H1 (cell line): ENCODE results near the gene ELFN1. TPM values are rescaled to one million over a fixed set of nuclear protein-coding genes. Genes with fewer than 3 reads are reported as not detected.

Experiments used
- CTCF ChIA-PET: fragments of 300-600 bp; sonication (Branson Sonifier 250); formaldehyde crosslinking; loops from one replicate; lab custom pipeline; 2021; ENCODE audit not compliant: partially characterized antibody; lab: Charles Lee
- POLR2A ChIA-PET: fragments of 300-600 bp; sonication (Branson Sonifier 250); formaldehyde crosslinking; loops from one replicate; lab custom pipeline; 2021; ENCODE audit warnings: inconsistent platforms; ENCODE audit not compliant: partially characterized antibody; lab: Charles Lee
- DNase-seq, 2 experiments: peaks; one replicate each; pipeline versions ENCODE4 v3.0.0 to v3.0.0-alpha.2; 2010 to 2022; ENCODE audit warnings: low spot score in 2 of 2, low read depth in 1 of 2, mixed read lengths in 1 of 2
- FAIRE-seq: peaks from 2 replicates; lab custom pipeline; 2011; peaks lifted over from hg19 to GRCh38; lab: Jason Lieb, UNC
- H2AFZ ChIP-seq: 2 replicates; pipeline ENCODE4 v1.8.1; 2012; ENCODE audit warnings: low read length, inconsistent platforms
- H2AK5ac ChIP-seq: 2 replicates; pipeline ENCODE4 v1.6.1; 2013; ENCODE audit warnings: low read depth, low read length
- H2BK120ac ChIP-seq: replicated peaks from 2 replicates; pipeline ENCODE3; 2013; ENCODE audit warnings: low read depth, low read length, inconsistent platforms
- H2BK12ac ChIP-seq: 2 replicates; pipeline ENCODE4 v1.6.1; 2013; ENCODE audit warnings: low read depth, low read length
- H2BK15ac ChIP-seq: 2 replicates; pipeline ENCODE4 v1.6.1; 2013; ENCODE audit warnings: low read length
- H2BK20ac ChIP-seq: 2 replicates; pipeline ENCODE4 v1.6.1; 2013; ENCODE audit warnings: low read length
- H2BK5ac ChIP-seq: 2 replicates; pipeline ENCODE4 v1.6.1; 2013; ENCODE audit warnings: low read depth, low read length
- H3K14ac ChIP-seq: 2 replicates; pipeline ENCODE4 v1.6.1; 2013; ENCODE audit warnings: inconsistent platforms; ENCODE audit not compliant: insufficient read length
- H3K18ac ChIP-seq: 2 replicates; pipeline ENCODE4 v1.6.1; 2013; ENCODE audit warnings: low read length; ENCODE audit errors: extremely low read depth
- H3K23ac ChIP-seq: 2 replicates; pipeline ENCODE4 v1.6.1; 2013; ENCODE audit warnings: inconsistent platforms; ENCODE audit not compliant: insufficient read length
- H3K23me2 ChIP-seq: 2 replicates; pipeline ENCODE4 v1.6.1; 2013; ENCODE audit warnings: low read depth, low read length
- H3K27ac ChIP-seq: 2 replicates; pipeline ENCODE4 v1.6.1; 2011; ENCODE audit warnings: low read depth, low read length, inconsistent platforms
- H3K27me3 ChIP-seq, 4 experiments: replicated peaks in 1 of 4; 1 replicate in 1 of 4; 2 replicates in 3 of 4; pipeline versions ENCODE4 v1.6.1 to v1.8.1; 2011 to 2013; ENCODE audit warnings: low read length in 3 of 4, mild to moderate bottlenecking in 3 of 4, inconsistent platforms in 2 of 4, mixed read lengths in 2 of 4, moderate library complexity in 1 of 4; ENCODE audit not compliant: control insufficient read depth in 3 of 4, insufficient read depth in 3 of 4; ENCODE audit errors: extremely low read depth in 1 of 4
- H3K36me3 ChIP-seq, 4 experiments: 2 replicates each; pipeline versions ENCODE4 v1.6.1 to v1.8.1; 2011 to 2013; ENCODE audit warnings: mild to moderate bottlenecking in 4 of 4, low read length in 3 of 4, moderate library complexity in 2 of 4, control low read depth in 1 of 4, inconsistent platforms in 1 of 4; ENCODE audit not compliant: insufficient read depth in 4 of 4, control insufficient read depth in 2 of 4
- H3K4ac ChIP-seq: replicated peaks from 2 replicates; pipeline ENCODE3; 2013; ENCODE audit warnings: low read length, low read depth, mixed read lengths, inconsistent platforms; ENCODE audit not compliant: insufficient read length
- H3K4me1 ChIP-seq, 4 experiments: replicated peaks in 1 of 4; 1 replicate in 1 of 4; 2 replicates in 3 of 4; pipeline versions ENCODE4 v1.6.1 to v1.8.1; 2011 to 2013; ENCODE audit warnings: low read length in 3 of 4, inconsistent platforms in 2 of 4, mixed read lengths in 1 of 4; ENCODE audit not compliant: insufficient read depth in 4 of 4, control insufficient read depth in 3 of 4
- H3K4me2 ChIP-seq, 2 experiments: 2 replicates each; pipeline versions ENCODE4 v1.6.1 to v1.8.1; 2011 to 2013; ENCODE audit warnings: low read depth in 2 of 2, low read length in 2 of 2, control low read depth in 1 of 2, inconsistent platforms in 1 of 2, mild to moderate bottlenecking in 1 of 2; ENCODE audit not compliant: insufficient read depth in 1 of 2
- H3K4me3 ChIP-seq, 4 experiments: fragments of 200-600, 300-600 bp in 1 of 4; sonication (generic), shearing (Covaris generic), sonication (Bioruptor Twin) in 1 of 4; 2 replicates each; pipeline versions ENCODE4 v1.5.1 to v1.8.1; 2011 to 2016; ENCODE audit warnings: low read length in 4 of 4, low read depth in 3 of 4, control low read depth in 2 of 4, inconsistent platforms in 2 of 4, mild to moderate bottlenecking in 2 of 4, mixed read lengths in 1 of 4, moderate library complexity in 1 of 4; ENCODE audit not compliant: insufficient read depth in 2 of 4; ENCODE audit errors: extremely low read depth in 1 of 4
- H3K56ac ChIP-seq: replicated peaks from 2 replicates; pipeline ENCODE3; 2013; ENCODE audit warnings: low read depth, mild to moderate bottlenecking, mixed read lengths, low read length, inconsistent platforms; ENCODE audit not compliant: insufficient read length
- H3K79me1 ChIP-seq: 2 replicates; pipeline ENCODE4 v1.6.1; 2013; ENCODE audit warnings: low read depth, low read length, control low read depth
- H3K79me2 ChIP-seq, 2 experiments: 2 replicates each; pipeline versions ENCODE4 v1.6.1 to v1.8.1; 2012 to 2013; ENCODE audit warnings: low read length in 2 of 2, mild to moderate bottlenecking in 2 of 2, inconsistent platforms in 1 of 2; ENCODE audit not compliant: insufficient read depth in 2 of 2, control insufficient read depth in 1 of 2
- H3K9ac ChIP-seq, 4 experiments: replicated peaks in 1 of 4; 1 replicate in 1 of 4; 2 replicates in 3 of 4; pipeline versions ENCODE4 v1.6.1 to v1.8.1; 2011 to 2013; ENCODE audit warnings: low read depth in 3 of 4, low read length in 3 of 4, control low read depth in 2 of 4, mild to moderate bottlenecking in 2 of 4, moderate library complexity in 2 of 4, inconsistent platforms in 1 of 4; ENCODE audit errors: extremely low read depth in 1 of 4
- H3K9me3 ChIP-seq, 2 experiments: 2 replicates each; pipeline versions ENCODE4 v1.6.1 to v1.8.1; 2012 to 2013; ENCODE audit warnings: mild to moderate bottlenecking in 2 of 2, moderate library complexity in 2 of 2, control low read depth in 1 of 2, inconsistent platforms in 1 of 2, low read depth in 1 of 2, low read length in 1 of 2, mixed read lengths in 1 of 2; ENCODE audit not compliant: insufficient read depth in 2 of 2
- H4K20me1 ChIP-seq, 2 experiments: replicated peaks in 1 of 2; 2 replicates each; pipeline versions ENCODE3 to v1.8.1; 2011 to 2013; ENCODE audit warnings: inconsistent platforms in 2 of 2, low read length in 2 of 2, mild to moderate bottlenecking in 1 of 2; ENCODE audit not compliant: insufficient read depth in 2 of 2, control insufficient read depth in 1 of 2
- H4K5ac ChIP-seq: 2 replicates; pipeline ENCODE4 v1.6.1; 2013; ENCODE audit warnings: low read length, low read depth, mixed read lengths, inconsistent platforms; ENCODE audit not compliant: insufficient read length
- H4K8ac ChIP-seq: 2 replicates; pipeline ENCODE4 v1.8.0; 2013; ENCODE audit warnings: mild to moderate bottlenecking, moderate library complexity, low read length, inconsistent platforms; ENCODE audit not compliant: insufficient read depth; ENCODE audit errors: extremely low read depth
- H4K91ac ChIP-seq: replicated peaks from 2 replicates; pipeline ENCODE3; 2013; ENCODE audit warnings: low read length, mixed read lengths, inconsistent platforms; ENCODE audit not compliant: insufficient read length
- ATF3 ChIP-seq: IDR thresholded peaks from 2 replicates; pipeline ENCODE4 v1.6.1; 2011; ENCODE audit warnings: low read depth, mild to moderate bottlenecking, low read length; ENCODE audit not compliant: insufficient read depth
- BCL11A ChIP-seq, 2 experiments: IDR thresholded peaks; one replicate each; pipeline ENCODE4 v1.6.1; 2011; ENCODE audit warnings: low read depth in 2 of 2, low read length in 2 of 2, mild to moderate bottlenecking in 2 of 2
- BRCA1 ChIP-seq: IDR thresholded peaks from 2 replicates; pipeline ENCODE4 v1.6.1; 2012; ENCODE audit warnings: low read depth, low read length, improper control_type of control experiment
- EP300 ChIP-seq, 2 experiments: IDR thresholded peaks; 1 replicate in 1 of 2; 2 replicates in 1 of 2; pipeline ENCODE4 v1.6.1; 2011 to 2012; ENCODE audit warnings: low read depth in 2 of 2, low read length in 2 of 2, mild to moderate bottlenecking in 2 of 2, borderline replicate concordance in 1 of 2, inconsistent platforms in 1 of 2, moderate library complexity in 1 of 2
- JUND ChIP-seq: IDR thresholded peaks from 2 replicates; pipeline ENCODE4 v1.6.1; 2011; ENCODE audit warnings: mild to moderate bottlenecking, improper control_type of control experiment, low read length
- KDM5A ChIP-seq: fragments of 200-600 bp; IDR thresholded peaks from 2 replicates; pipeline ENCODE4 v1.7.1; 2012; ENCODE audit warnings: mild to moderate bottlenecking, low read length, inconsistent platforms, mixed read lengths
- MAFK ChIP-seq: IDR thresholded peaks from 2 replicates; pipeline ENCODE4 v1.6.1; 2012; ENCODE audit warnings: low read depth, mild to moderate bottlenecking, improper control_type of control experiment, low read length
- POLR2AphosphoS5 ChIP-seq: IDR thresholded peaks from 2 replicates; pipeline ENCODE4 v1.6.1; 2011; ENCODE audit warnings: low read depth, low read length
- RBBP5 ChIP-seq: IDR thresholded peaks from 2 replicates; pipeline ENCODE4 v1.7.1; 2012; ENCODE audit warnings: low read depth, mild to moderate bottlenecking, inconsistent platforms, low read length, moderate library complexity, borderline replicate concordance
- SIN3A ChIP-seq, 2 experiments: IDR thresholded peaks in 1 of 2; conservative IDR thresholded peaks in 1 of 2; 2 replicates each; pipeline ENCODE4 v1.6.1; 2011 to 2012; ENCODE audit warnings: low read length in 2 of 2, improper control_type of control experiment in 1 of 2, low read depth in 1 of 2, mild to moderate bottlenecking in 1 of 2
- TBP ChIP-seq: IDR thresholded peaks from 2 replicates; pipeline ENCODE4 v1.6.1; 2011; ENCODE audit warnings: low read depth, low read length, improper control_type of control experiment
- TCF12 ChIP-seq: IDR thresholded peaks from 2 replicates; pipeline ENCODE4 v1.6.1; 2011; ENCODE audit warnings: low read depth, mild to moderate bottlenecking, low read length
- TEAD4 ChIP-seq: IDR thresholded peaks from 2 replicates; pipeline ENCODE4 v1.6.1; 2012; ENCODE audit warnings: low read depth, low read length, inconsistent platforms, mixed read lengths
- WGBS, 2 experiments: shearing (Covaris generic) in 1 of 2; methylation state at CpG; one replicate each; pipeline versions ENCODE4 v1.1.6 to v1.1.7; 2013 to 2015; ENCODE audit warnings: low lambda C conversion rate in 2 of 2, mixed read lengths in 2 of 2, inconsistent platforms in 1 of 2, low coverage in 1 of 2, missing lambda C conversion rate in 1 of 2; ENCODE audit not compliant: insufficient replicate concordance in 2 of 2, insufficient coverage in 1 of 2, insufficient read length in 1 of 2; ENCODE audit errors: extremely low coverage in 1 of 2, missing lambda C conversion rate in 1 of 2; 5-methylcytosine and 5-hydroxymethylcytosine counted together
- polyA plus RNA-seq, 7 experiments: library from polyadenylated mRNA; depleted of rRNA in 3 of 7; stranded (reverse) in 5 of 7; unstranded in 2 of 7; fragments of >200 nt in 5 of 7; fragments of 200-250 nt in 2 of 7; gene quantifications; 1 replicate in 5 of 7; 2 replicates in 1 of 7; 4 replicates in 1 of 7; pipeline versions ENCODE4 v1.2.1 to v1.2.3, GENCODE V29; 2011 to 2013; ENCODE audit warnings: missing spikeins in 2 of 7, mixed read lengths in 2 of 7
- total RNA-seq: library from RNA; stranded (reverse); fragmentation: NEBNext Ultra II Directional; extraction: Animal tissue kit (Norgen Biotek cat#: 25700); gene quantifications from 2 replicates; pipeline ENCODE4 v1.2.1, GENCODE V29; 2021

The ELFN1 gene
- total and polyA plus RNA-seq, 2 of the 8 experiments (the other 6 are each of a cell fraction or from before 2014, with no cell fraction given), result 2.0 to 4.5 TPM

- Histone ChIP-seq H2AK5ac (no peak overlapping the region), H3K4me2 (no peak overlapping the region), H3K23ac (no peak overlapping the region), H2BK5ac (no peak overlapping the region), H3K56ac (no peak overlapping the region), H3K36me3 (no peaks in the 10 kb centered on the region; a peak in 1 of 8 replicates), H3K79me2 (no peaks in the 10 kb centered on the region), H4K8ac (no peak overlapping the region), H3K18ac (no peak overlapping the region), H3K27ac (no peak overlapping the region), H3K27me3 (peaks cover 0 to 8% (median 7%) of the 10 kb centered on the region in 4 experiments; a peak in 4 of 7 replicates), H4K91ac (no peak overlapping the region), H3K23me2 (no peaks in the 10 kb centered on the region; the same call in 1 of the 2 replicates), H3K4ac (no peak overlapping the region), H3K4me1 (peaks cover 5 to 17% (median 11%) of the 10 kb centered on the region in 4 experiments), H3K9me3 (peaks cover 5 to 8% of the 10 kb centered on the region in 2 experiments), H2BK20ac (no peak overlapping the region), H3K9ac (no peak overlapping the region), H3K79me1 (no peaks in the 10 kb centered on the region), H4K20me1 (peaks cover 0 to 1% of the 10 kb centered on the region in 2 experiments), H2AFZ (no peak overlapping the region), H4K5ac (no peak overlapping the region), H2BK120ac (no peak overlapping the region), H2BK12ac (no peak overlapping the region), H3K4me3 (no peak overlapping the region), H2BK15ac (no peak overlapping the region), H3K14ac (no peak overlapping the region)
- ChIA-PET CTCF (interaction anchor here (0.8 to 5.0 kb wide), 4 partner anchors 10 to 68 kb away, joined by 3 to 21 read pairs (median 4); no protein-coding TSS in a partner anchor), POLR2A (no interaction called here)
- DNase-seq (peak in 1 of 2 experiments; percentile 29), FAIRE-seq (no peak)
- 90% methylated on average over 11 of the region's 11 CpGs; no CpG with 5 or more reads in 1 of the 2 experiments for WGBS, 2 experiments
- TF ChIP-seq TCF12 (no peak), RBBP5 (no peak), EP300 (IDR thresholded peaks at IDR 0.05; ENCODE audit: borderline replicate concordance in 1 of 2, low read depth in 2 of 2, low read length in 2 of 2) (no peak), KDM5A (no peak), JUND (no peak), BRCA1 (no peak), TEAD4 (no peak), SIN3A (conservative IDR thresholded peaks at IDR 0.05 in 1 of 2, IDR thresholded peaks at IDR 0.05 in 1 of 2; ENCODE audit: low read depth in 1 of 2, low read length in 2 of 2) (no peak), ATF3 (no peak), POLR2AphosphoS5 (no peak), TBP (no peak), MAFK (no peak), BCL11A (IDR thresholded peaks at IDR 0.05; ENCODE audit: low read depth in 2 of 2, low read length in 2 of 2) (no peak)
Measured at GRCh38 chr7:1700086-1700485, 30.0 kb downstream of the ELFN1 start.
